ENCODE data around the gene SMURF1. TPM values are rescaled to one million over a fixed set of nuclear protein-coding genes. Genes with fewer than 3 reads are reported as not detected.

SMURF1 gene
- total and polyA plus RNA-seq, 7 donors: 8.4 to 18.0 (median 14.1) TPM

DNA sequence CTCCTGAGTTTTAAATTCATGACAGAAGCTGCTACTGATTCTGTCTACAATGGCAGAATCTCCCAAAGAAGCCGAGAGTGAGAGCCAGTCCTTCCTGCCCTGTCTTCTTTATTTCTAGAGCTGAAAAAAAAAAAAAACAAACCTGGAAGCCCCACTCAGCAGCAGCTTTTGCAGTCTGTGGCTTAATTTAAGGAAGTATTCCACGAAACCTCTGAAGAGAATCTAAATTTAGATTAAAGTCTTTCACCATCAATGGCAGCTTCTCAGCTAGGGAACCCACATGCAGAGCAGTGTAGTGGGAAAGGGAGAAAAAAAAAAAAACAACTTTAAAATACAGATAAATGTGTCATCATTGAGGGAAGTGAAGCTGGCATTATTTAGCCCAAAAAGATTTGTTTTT, 23.4 kb downstream of the SMURF1 start:
- no peaks in the 10 kb centered on the region for H3K36me3 ChIP-seq
- 42 to 84% methylated on average over 2 of the region's 2 CpGs for WGBS, 2 donors
- no peak for TF ChIP-seq POLR2AphosphoS5 (IDR thresholded peaks at IDR 0.05)
- no peak for TF ChIP-seq EP300 (IDR thresholded peaks at IDR 0.05)
- H3K4me1 ChIP-seq: peaks cover 0 to 57% (median 47%) of the 10 kb centered on the region in 4 donors
- intact Hi-C loops (cut with DNase I): no loop called here
- H3K27ac ChIP-seq: peak overlapping the region; percentile 54 to 73 (median 68)
- no peak overlapping the region for H3K4me3 ChIP-seq
- no peaks in the 10 kb centered on the region for H3K9me3 ChIP-seq
- H3K27me3 ChIP-seq: no peaks in the 10 kb centered on the region
- no peak for DNase-seq

- TF ChIP-seq EP300 (IDR thresholded peaks at IDR 0.05): no peak
- TF ChIP-seq, protein P1, sequence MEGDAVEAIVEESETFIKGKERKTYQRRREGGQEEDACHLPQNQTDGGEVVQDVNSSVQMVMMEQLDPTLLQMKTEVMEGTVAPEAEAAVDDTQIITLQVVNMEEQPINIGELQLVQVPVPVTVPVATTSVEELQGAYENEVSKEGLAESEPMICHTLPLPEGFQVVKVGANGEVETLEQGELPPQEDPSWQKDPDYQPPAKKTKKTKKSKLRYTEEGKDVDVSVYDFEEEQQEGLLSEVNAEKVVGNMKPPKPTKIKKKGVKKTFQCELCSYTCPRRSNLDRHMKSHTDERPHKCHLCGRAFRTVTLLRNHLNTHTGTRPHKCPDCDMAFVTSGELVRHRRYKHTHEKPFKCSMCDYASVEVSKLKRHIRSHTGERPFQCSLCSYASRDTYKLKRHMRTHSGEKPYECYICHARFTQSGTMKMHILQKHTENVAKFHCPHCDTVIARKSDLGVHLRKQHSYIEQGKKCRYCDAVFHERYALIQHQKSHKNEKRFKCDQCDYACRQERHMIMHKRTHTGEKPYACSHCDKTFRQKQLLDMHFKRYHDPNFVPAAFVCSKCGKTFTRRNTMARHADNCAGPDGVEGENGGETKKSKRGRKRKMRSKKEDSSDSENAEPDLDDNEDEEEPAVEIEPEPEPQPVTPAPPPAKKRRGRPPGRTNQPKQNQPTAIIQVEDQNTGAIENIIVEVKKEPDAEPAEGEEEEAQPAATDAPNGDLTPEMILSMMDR (IDR thresholded peaks at IDR 0.05): no peak
- no peak for TF ChIP-seq POLR2A (IDR thresholded peaks at IDR 0.05)
- no peak for TF ChIP-seq POLR2AphosphoS5 (IDR thresholded peaks at IDR 0.05)
- Histone ChIP-seq H3K27ac (no peak overlapping the region), H3K4me3 (no peak overlapping the region), H3K9me3 (no peaks in the 10 kb centered on the region), H3K4me1 (peaks cover 0 to 34% (median 26%) of the 10 kb centered on the region in 4 donors), H3K27me3 (no peaks in the 10 kb centered on the region), H3K36me3 (peaks cover 0 to 3% (median 0%) of the 10 kb centered on the region in 4 donors)
- intact Hi-C loops (cut with DNase I): no loop called here
- no peak for DNase-seq
- 74 to 83% methylated on average over 2 of the region's 2 CpGs for WGBS, 2 donors
Observed at GRCh38 chr7:99118077-99118476, 25.8 kb downstream of the SMURF1 start.

- peaks cover 0 to 34% (median 25%) of the 10 kb centered on the region in 4 donors for H3K4me1 ChIP-seq
- H3K27me3 ChIP-seq: no peaks in the 10 kb centered on the region
- intact Hi-C loops (cut with DNase I): no loop called here
- H3K27ac ChIP-seq: no peak overlapping the region
- 95 to 96% methylated on average over 1 of the region's 1 CpG for WGBS, 2 donors
- TF ChIP-seq POLR2A (IDR thresholded peaks at IDR 0.05) (no peak), EP300 (IDR thresholded peaks at IDR 0.05) (no peak), POLR2AphosphoS5 (IDR thresholded peaks at IDR 0.05) (no peak)
- TF ChIP-seq, protein P1 (IDR thresholded peaks at IDR 0.05): no peak
- no peaks in the 10 kb centered on the region for H3K9me3 ChIP-seq
- H3K36me3 ChIP-seq: peaks cover 0 to 5% (median 0%) of the 10 kb centered on the region in 4 donors
- no peak overlapping the region for H3K4me3 ChIP-seq
- no peak for DNase-seq
Observed at GRCh38 chr7:99116144-99116543, 27.8 kb downstream of the SMURF1 start.

GRCh38 chr7:99115379-99115778, 28.5 kb downstream of the SMURF1 start:
- TF ChIP-seq, protein P1 (IDR thresholded peaks at IDR 0.05): no peak
- no peak for TF ChIP-seq POLR2A (IDR thresholded peaks at IDR 0.05)
- TF ChIP-seq EP300 (IDR thresholded peaks at IDR 0.05): no peak
- TF ChIP-seq POLR2AphosphoS5 (IDR thresholded peaks at IDR 0.05): no peak
- Histone ChIP-seq H3K4me3 (no peak overlapping the region), H3K27me3 (no peaks in the 10 kb centered on the region), H3K9me3 (no peaks in the 10 kb centered on the region), H3K4me1 (peaks cover 0 to 27% (median 23%) of the 10 kb centered on the region in 4 donors), H3K27ac (no peak overlapping the region), H3K36me3 (peaks cover 0 to 5% (median 0%) of the 10 kb centered on the region in 4 donors)
- DNase-seq: no peak
- intact Hi-C loops (cut with DNase I): no loop called here
- WGBS, 2 donors: 98 to 100% methylated on average over 1 of the region's 1 CpG

DNA sequence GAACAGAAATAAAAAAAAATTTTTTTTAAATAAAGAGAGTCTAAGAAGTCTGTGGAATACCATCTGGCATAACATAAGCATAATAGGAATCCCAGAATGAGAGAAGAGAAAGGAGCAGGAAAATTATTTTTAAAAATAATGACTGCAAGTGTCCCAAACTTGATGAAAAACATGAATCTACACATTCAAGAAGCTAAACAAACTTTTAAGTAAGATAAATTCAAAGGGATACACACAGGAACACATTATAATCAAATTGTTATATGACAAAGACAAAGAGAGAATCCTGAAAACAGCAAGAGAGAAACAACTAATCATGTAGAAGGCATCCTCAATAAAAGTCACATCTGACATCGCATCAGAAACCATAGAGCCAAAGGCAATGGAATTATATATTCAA, 30.9 kb downstream of the SMURF1 start:
- intact Hi-C loops (cut with DNase I): no loop called here
- no peak for DNase-seq
- H3K27me3 ChIP-seq: no peaks in the 10 kb centered on the region
- TF ChIP-seq, protein P1 (IDR thresholded peaks at IDR 0.05): no peak
- no peak for TF ChIP-seq EP300 (IDR thresholded peaks at IDR 0.05)
- no peak for TF ChIP-seq POLR2AphosphoS5 (IDR thresholded peaks at IDR 0.05)
- TF ChIP-seq POLR2A (IDR thresholded peaks at IDR 0.05): no peak
- H3K27ac ChIP-seq: no peak overlapping the region
- H3K9me3 ChIP-seq: no peaks in the 10 kb centered on the region
- H3K4me3 ChIP-seq: no peak overlapping the region
- 97 to 100% methylated on average over 1 of the region's 1 CpG for WGBS, 2 donors
- peaks cover 0 to 33% (median 28%) of the 10 kb centered on the region in 4 donors for H3K4me1 ChIP-seq
- peaks cover 0 to 5% (median 0%) of the 10 kb centered on the region in 4 donors for H3K36me3 ChIP-seq

All from sigmoid colon (tissue), 7 donors.